HG03196 (cell line): ENCODE measurements around the gene IFRD2.
"Not testable (repeated sequence)": the region's sequence is repeated elsewhere in the genome, so short reads cannot be mapped to it uniquely, and the experiment has no call there.

Experiments
- ATAC-seq: cut with Tn5 transposase; IDR thresholded peaks from one replicate; pipeline ENCODE4 v1.9.1; 2021; ENCODE audit not compliant: unreplicated experiment

Gene IFRD2

DNA sequence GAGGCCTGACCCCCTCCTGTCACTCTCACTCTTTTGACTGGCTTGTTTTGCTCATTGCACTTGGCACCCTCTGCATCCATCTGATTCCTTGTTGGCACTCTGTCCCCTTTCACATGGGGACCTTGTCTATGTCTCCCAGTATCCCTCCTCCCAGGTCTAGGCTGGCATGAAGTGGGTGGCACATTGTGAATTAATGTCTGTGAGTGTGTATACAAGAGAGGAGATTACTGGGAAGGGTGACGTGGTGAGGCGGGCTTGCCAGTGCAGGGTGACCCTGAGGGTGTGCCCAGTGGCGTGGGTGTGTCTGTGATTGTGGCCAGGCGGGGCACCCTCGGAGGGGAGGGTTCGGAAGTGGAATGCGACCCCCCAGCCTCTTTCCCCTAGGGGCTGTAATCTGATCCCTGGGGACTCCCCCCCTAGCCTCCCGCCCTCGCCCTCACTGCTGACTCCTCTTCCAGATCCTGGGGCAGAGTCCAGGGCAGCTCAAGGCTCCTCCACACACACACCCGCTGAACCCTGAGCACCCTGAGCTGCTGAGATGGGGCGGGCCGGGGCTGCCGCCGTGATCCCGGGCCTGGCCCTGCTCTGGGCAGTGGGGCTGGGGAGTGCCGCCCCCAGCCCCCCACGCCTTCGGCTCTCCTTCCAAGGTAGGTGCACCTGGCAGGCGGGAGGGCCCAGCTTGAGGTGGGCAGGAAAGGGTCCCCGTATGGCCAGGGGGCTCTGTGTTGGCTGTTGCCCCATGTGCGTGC lies 23.4 kb downstream of the IFRD2 start, which contains the start of gene SEMA3B:
SEMA3B (plus strand) TSS at position 445 of the 749 bp plus-strand sequence; CDS start at position 539, 94 bp downstream.
- no peak for ATAC-seq

- no peak for ATAC-seq
Observed at GRCh38 chr3:50268276-50268675, 24.0 kb downstream of the IFRD2 start.

- ATAC-seq, result no peak
Observed at GRCh38 chr3:50267280-50267913, 24.8 kb downstream of the IFRD2 start.

GRCh38 chr3:50266836-50267235 lies 25.4 kb downstream of the IFRD2 start:
- ATAC-seq, result no peak

DNA sequence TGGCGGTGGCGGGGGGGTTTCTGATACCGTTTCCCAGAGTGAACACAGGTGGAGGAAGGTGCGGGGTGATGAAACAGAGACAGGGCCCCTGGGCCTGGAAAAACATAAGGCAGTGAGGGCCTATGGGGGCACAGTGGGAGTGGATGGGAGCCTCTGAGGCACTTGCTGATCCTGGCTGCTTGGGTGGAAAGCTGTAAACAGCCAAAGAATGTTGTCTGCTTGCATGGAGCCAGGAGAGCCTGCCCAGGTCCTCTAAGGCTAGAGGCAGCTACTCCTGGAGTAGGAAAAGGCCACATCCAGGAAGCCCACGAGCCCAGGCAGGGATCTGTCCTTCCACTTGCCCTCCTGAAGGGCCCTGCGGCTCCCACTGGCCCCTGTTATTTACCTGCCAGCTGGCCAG lies 26.2 kb downstream of the IFRD2 start:
- ATAC-seq, result no peak

DNA sequence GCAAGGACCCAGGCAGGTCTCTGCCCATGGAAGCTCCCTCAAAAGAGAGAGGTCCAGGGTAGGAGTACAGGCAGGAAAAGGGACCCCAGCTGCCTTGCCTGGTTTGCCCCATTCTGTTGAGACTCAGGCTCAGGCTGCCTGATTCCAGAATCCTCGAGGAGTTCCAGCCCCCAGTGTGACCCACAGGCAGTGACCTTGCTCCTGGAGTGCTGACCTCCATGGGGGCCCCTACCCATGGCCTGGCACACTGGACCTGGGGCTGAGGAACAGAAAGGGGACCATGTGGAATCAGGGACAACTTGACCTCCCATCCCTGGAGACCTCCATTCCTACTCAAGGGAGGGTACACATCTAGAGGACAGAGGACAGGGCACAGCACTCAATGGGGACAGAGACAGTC lies 26.7 kb downstream of the IFRD2 start:
- ATAC-seq, result no peak

DNA sequence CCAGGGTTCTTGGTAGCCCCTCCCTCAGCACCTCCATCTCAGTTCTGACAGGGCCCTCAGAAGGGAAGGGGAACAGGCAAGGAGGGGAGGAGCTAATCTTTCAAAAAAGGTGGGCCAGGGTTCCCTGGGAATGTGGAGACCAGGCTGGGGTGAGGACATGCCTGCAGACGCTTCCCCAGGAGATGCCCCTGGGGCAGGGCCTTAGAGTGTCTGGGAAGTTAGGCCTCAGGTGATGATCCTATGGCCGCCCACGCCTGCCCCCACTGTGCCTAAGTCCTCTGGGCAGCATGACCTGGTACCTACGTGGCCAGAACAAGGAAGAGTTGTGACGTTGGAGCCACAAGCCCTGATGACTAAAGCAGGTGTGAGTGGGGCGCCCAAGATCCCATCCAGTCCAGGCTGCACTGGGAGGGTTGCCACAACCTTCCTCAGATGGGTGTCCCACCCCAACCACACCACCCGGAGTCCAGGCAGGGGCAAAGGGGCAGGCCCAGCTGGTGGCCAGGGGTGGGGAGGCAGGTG lies 27.2 kb downstream of the IFRD2 start:
- ATAC-seq, result no peak

DNA sequence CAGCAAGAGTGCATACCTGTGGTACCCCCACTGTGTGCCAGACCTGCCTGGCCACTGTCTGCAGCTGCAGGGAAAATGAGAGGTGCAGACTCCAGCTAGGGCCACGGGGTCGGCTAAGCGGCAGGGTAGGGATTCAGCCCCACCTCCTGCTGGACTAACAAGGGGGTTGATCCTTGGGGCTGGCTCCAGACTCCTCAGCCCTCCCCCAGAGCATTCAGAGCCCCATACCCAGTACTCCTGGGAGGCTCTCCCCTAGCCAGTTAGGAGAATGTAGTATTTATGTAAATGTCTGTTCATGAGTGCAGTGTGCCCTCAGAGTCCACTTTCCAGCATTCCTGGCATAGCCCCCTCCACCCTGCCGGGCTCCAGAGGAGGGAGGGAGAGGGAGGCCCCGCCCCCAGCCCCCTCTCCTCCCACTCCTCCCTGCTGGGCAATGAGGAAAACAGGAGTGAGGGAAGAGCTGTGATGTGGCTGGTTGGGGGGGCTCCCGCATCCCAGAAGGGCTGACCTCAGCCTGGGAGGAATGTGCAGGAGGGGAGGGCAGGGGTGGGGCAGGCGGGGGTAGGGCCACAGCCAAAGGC lies 27.8 kb downstream of the IFRD2 start:
- no peak for ATAC-seq

DNA sequence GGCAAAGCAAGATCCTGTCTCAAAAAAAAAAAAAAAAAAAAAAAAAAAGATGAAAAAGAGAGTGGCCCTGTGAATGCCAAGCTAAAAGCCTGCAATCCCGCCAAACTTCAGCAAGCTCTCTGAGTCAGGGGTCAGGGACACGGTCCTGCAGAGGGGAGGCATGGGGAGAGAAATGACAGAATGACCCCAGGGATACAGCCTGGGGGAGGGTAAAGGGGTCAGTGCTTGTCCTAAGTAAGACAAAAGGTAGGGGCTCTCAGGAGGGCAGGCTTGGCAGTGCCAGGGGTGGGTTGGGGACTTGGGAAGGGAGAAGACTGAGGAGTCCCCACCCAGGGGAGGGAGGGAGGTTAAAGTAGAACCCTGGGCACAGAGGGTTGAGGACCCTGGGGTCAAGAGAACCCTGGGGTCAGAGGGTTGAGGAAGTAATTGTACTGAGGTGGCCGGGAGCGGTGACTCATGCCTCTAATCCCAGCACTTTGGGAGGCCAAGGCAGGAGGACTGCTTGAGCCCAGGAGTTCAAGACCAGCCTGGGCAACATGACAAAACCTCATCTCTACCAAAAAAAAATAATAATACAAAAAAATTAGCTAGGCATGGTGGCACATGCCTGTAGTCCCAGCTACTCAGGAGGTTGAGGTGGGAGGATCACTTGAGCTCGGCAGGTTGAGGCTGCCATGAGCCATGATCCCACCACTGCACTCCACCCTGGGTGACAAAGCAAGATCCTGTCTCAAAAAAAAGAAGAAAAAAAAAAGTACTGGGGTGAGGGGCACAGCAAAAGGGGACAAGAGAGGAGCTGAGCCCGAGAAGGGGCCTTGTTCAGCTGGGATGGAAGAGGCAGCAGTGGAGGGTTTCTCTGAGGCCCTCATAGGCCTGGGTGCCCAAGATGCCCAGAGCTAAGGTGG lies 28.5 kb downstream of the IFRD2 start:
- ATAC-seq, result no peak

DNA sequence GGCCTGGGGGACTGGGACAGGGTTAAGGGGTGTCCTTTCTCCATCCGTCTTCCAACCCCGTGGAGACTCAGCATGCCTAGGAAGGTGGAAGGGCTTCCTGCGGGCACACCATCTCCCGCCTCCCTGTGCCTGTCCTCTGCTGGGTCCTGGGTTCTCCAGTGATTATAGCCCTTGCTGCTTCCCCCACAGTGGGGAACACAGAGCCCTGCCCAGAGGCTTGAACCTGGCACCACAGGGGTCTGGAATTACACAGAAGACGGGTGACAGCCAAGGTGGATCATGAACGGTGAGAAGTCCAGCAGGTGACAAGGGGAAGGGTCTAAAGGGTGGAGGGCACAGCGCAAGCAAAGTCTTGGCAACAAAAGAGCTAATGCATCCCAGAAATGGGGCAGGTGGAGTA lies 29.5 kb downstream of the IFRD2 start:
- no peak for ATAC-seq

DNA sequence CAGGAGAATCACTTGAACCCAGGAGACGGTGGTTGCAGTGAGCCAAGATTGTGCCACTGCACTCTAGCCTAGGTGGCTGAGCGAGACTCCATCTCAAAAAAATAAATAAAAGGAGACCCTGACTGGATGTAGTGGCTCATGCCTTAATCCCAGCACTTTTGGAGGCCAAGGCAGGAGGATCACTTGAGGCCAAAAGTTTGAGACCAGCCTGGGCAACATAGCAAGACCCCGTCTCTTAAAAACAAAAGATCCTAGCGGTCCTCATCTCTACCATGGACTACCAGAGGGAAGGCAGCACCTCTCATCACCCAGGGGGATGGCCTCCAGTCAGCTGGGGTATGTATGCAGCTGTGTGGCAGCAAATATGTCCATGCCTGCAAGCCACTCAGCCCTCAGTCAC lies 30.0 kb downstream of the IFRD2 start:
- not testable (repeated sequence) for ATAC-seq

GRCh38 chr3:50261505-50261904 lies 30.7 kb downstream of the IFRD2 start:
- ATAC-seq, result no peak

- ATAC-seq, result no peak
Observed at GRCh38 chr3:50260942-50261441, 31.2 kb downstream of the IFRD2 start.

DNA sequence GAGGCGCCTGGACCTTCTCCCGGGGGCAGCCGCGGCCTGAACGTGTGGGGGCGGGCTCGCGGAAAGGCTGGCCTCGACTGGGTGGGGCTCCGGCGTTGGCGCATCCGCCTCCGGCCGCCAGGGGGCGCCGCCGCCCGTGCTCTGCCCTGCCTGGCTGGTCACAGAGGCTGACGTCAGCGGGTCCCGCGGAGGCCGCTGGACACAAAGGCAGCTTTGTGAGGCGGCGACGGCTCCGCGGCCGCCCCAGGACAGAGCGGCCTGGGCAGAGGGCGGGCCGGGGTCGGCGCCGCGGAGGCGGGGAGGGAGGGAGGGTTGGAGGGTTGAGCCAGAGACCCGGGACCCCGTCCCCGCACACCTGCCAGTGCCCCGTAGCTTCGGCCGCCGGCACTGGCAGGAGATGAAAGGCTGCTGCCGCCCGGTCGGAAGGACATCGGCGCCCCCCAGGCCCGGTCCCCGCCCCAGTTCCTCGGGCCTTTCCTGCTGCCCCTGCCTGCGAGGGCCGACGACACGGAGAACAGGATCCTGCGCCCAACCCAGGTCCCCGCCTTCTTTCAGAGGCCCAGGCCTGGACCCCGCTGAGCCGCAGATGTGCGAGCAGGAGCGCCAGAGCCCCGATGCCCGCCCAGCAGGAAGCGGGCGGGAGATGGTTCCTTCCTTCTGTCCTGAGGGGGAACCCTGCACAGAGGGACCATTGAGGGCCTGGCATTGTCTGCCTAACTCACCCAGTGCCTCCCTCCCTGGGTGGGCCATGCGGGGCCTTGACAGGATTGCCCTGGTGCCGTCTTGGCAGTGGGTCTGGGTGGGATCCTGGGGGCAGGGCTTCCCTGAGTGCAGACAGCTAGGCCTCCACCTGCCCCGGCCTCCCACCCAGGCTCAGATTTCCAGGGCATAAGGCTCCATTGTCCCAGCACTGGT lies 31.9 kb downstream of the IFRD2 start:
- ATAC-seq, result peak; percentile 83

- no peak for ATAC-seq
Observed at GRCh38 chr3:50259432-50260026, 32.7 kb downstream of the IFRD2 start.

GRCh38 chr3:50258979-50259378 lies 33.2 kb downstream of the IFRD2 start:
- no peak for ATAC-seq

GRCh38 chr3:50258029-50258680 lies 34.1 kb downstream of the IFRD2 start:
- no peak for ATAC-seq

GRCh38 chr3:50256978-50257890 lies 35.0 kb downstream of the IFRD2 start:
- ATAC-seq, result no peak
